GM19025 (cell line): Measurements from ENCODE around the gene USP43.

Experiments used
- ATAC-seq: cut with Tn5 transposase; IDR thresholded peaks from one replicate; pipeline ENCODE4 v1.9.1; 2021; ENCODE audit warnings: mild to moderate bottlenecking, low read depth, moderate library complexity; ENCODE audit not compliant: unreplicated experiment

USP43 gene

DNA sequence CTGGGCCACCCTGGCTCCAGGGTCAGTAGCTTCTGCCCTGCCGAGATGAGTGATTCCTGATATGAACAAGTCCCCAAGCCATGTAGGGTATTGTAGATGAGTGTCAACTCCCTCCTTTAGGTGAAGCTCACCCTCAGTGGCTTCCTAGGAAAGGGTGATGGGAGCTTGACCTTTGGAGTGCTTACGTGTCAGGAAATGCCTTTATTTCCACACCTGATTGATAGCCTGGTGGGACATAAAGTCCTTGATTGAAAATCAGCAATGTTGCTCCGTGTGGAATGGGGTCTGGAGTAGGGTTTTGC is 58.4 kb downstream of the USP43 start:
- no peak for ATAC-seq

- ATAC-seq: no peak
These were observed 60.4 kb downstream of the USP43 start for GRCh38 chr17:9705745-9706144.

DNA sequence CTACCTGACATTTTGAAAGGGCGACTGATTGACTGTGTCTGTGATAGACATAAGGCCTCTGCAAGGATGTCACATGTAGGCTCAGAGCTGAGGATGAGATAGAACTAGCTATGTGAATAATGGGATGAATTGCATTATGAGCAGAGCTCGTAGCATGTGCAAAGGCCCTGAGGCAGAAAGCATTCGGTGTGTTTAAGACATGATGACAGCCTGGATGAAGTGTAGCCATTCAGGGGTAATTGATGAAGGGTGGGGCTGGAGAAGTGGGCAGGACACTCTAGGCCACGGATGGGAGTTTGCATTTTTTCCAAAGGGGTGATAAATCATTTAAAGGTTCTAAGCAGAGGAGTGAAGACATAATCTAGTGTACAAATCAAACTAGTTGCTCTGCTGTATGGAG is 62.6 kb downstream of the USP43 start:
- no peak for ATAC-seq

- no peak for ATAC-seq
These were observed 69.5 kb downstream of the USP43 start for GRCh38 chr17:9714801-9715200.

GRCh38 chr17:9715503-9716016 is 70.2 kb downstream of the USP43 start:
- ATAC-seq: no peak

DNA sequence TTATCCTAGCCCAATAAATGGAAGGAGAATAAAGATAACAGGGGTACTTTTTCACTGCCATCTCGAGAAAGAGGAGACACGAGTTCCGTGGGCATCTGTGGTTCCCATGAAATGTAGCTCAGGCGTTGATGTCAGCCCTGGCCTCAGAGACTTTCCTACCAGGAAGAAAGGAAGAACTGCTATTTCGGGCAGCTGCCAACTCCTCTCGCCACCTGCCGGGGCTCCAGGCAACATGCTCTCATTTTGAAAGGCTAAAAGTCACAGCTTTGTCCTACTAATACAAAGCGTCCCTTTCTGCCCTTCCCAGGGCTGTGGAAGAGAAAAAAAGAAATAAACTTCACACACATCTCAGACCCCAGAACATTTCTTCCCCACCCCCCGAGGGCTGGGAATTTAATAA is 80.3 kb downstream of the USP43 start:
- ATAC-seq: no peak

DNA sequence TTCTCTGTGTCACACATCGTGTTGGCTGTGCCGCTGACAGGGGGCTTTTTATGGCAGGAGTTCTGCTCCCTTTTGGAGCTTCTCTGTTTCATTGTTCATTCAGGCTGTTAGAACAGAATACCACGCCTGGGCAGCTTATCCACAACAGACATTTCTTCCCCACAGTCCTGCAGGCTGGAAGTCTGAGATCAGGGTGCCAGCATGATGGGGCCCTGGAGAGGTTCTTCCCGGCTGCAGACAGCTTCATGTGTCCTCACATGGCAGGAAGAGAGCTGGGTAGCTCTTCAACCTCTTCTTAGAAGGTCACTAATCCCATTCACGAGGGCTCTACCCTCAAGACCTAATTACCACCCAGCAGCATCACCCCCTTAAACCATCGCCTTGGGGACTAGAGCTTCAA is 81.0 kb downstream of the USP43 start:
- no peak for ATAC-seq

GRCh38 chr17:9728005-9728404 is 82.7 kb downstream of the USP43 start:
- ATAC-seq: no peak

- ATAC-seq: no peak
These were observed 83.2 kb downstream of the USP43 start for GRCh38 chr17:9728564-9728963.

- no peak for ATAC-seq
These were observed 83.8 kb downstream of the USP43 start for GRCh38 chr17:9729034-9729650.

GRCh38 chr17:9729735-9730420 is 84.6 kb downstream of the USP43 start:
- ATAC-seq: no peak

GRCh38 chr17:9750524-9750923 is 105.2 kb downstream of the USP43 start:
- no peak for ATAC-seq

GRCh38 chr17:9755083-9755482 is 109.8 kb downstream of the USP43 start:
- no peak for ATAC-seq

GRCh38 chr17:9760266-9760665 is 114.9 kb downstream of the USP43 start:
- ATAC-seq: no peak

- no peak for ATAC-seq
These were observed 118.3 kb downstream of the USP43 start for GRCh38 chr17:9763643-9764042.

DNA sequence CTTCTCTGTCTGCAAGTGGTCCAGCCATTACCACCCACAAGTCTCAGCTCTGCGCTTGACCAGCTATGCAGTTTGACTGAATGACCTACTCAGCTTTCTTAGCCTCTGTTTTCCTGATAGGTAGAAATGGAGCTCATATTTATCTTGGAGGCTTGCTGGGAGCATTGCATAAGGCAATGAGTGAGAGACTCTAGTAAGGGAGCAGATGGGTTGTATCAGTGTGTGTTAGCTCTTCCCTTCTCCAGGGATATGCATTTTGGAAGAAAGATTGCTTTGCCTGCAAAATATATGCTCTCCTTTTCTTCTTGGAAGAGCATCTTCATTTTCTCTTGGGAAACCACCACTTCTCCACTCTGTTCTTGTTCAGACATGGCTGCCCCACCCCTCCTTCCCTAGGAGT is 120.0 kb downstream of the USP43 start:
- no peak for ATAC-seq

GRCh38 chr17:9766970-9767369 is 121.7 kb downstream of the USP43 start:
- no peak for ATAC-seq

GRCh38 chr17:9767432-9767991 is 122.2 kb downstream of the USP43 start:
- no peak for ATAC-seq

GRCh38 chr17:9768381-9768934 is 123.1 kb downstream of the USP43 start:
- ATAC-seq: no peak

GRCh38 chr17:9769036-9769695 is 123.8 kb downstream of the USP43 start:
- no peak for ATAC-seq

GRCh38 chr17:9771465-9771864 is 126.1 kb downstream of the USP43 start:
- no peak for ATAC-seq
